Neural progenitor cell (in vitro differentiated cells): ENCODE results near the gene TRPC5OS.

Experiments used
- EZH2 ChIP-seq: fragments of 200-600 bp; sonication (generic); IDR thresholded peaks from 2 replicates; pipeline ENCODE4 v1.6.1; 2017; ENCODE audit warnings: antibody characterized with exemption, mild to moderate bottlenecking, moderate library complexity
- TF ChIP-seq, protein P1 (sequence below): fragments of 200-600 bp; sonication (generic); IDR thresholded peaks from 2 replicates; pipeline ENCODE4 v1.5.1; 2017; ENCODE audit warnings: antibody characterized with exemption, mild to moderate bottlenecking

DNA sequence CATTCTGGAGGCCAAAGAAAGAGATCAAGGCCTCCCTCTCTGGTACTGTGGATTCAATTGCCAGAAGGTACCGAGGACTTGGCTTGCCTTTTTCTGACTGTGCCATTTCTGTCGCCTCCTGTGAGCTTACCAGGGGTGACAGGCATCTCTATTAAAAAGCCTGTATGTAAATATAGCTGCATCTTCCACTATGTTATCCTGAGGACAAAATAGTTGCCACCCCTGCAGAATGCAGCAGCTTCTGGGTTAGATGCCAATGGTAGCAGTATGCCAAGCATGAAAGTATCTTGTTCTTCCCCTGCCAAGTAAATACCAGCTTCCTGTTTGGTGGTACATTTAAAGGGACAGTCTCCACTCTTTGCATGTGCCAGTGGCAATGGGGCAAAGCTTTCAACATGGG lies 10.7 kb downstream of the TRPC5OS start:
- TF ChIP-seq, protein P1, sequence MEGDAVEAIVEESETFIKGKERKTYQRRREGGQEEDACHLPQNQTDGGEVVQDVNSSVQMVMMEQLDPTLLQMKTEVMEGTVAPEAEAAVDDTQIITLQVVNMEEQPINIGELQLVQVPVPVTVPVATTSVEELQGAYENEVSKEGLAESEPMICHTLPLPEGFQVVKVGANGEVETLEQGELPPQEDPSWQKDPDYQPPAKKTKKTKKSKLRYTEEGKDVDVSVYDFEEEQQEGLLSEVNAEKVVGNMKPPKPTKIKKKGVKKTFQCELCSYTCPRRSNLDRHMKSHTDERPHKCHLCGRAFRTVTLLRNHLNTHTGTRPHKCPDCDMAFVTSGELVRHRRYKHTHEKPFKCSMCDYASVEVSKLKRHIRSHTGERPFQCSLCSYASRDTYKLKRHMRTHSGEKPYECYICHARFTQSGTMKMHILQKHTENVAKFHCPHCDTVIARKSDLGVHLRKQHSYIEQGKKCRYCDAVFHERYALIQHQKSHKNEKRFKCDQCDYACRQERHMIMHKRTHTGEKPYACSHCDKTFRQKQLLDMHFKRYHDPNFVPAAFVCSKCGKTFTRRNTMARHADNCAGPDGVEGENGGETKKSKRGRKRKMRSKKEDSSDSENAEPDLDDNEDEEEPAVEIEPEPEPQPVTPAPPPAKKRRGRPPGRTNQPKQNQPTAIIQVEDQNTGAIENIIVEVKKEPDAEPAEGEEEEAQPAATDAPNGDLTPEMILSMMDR, result no peak
- no peak for TF ChIP-seq EZH2
